GM18505 (cell line): Measurements from ENCODE around the gene OR2AG1.
A peak's percentile ranks its signal among the peaks of the same experiment; 100 is the strongest.

Experiments used
- ATAC-seq: cut with Tn5 transposase; IDR thresholded peaks from one replicate; pipeline ENCODE4 v1.9.1; 2021; ENCODE audit not compliant: unreplicated experiment
- POLR2A ChIP-seq: IDR thresholded peaks from 4 replicates; pipeline ENCODE4 v1.6.1; 2011; ENCODE audit warnings: borderline replicate concordance; ENCODE audit not compliant: insufficient read depth, insufficient read length; ENCODE audit errors: extremely low read depth

Gene OR2AG1

GRCh38 chr11:6782720-6783119 is at the start of gene OR2AG1:
Gene OR2AG1, plus strand, starts transcription at chr11:6783020. Its CDS starts 2,018 bp downstream, at chr11:6785038.
- TF ChIP-seq POLR2A: no peak
- ATAC-seq: no peak

- TF ChIP-seq POLR2A: no peak
- ATAC-seq: no peak
Measured at GRCh38 chr11:6733326-6734275, 49.2 kb upstream of the OR2AG1 start.

GRCh38 chr11:6734616-6735015 is 48.2 kb upstream of the OR2AG1 start:
- no peak for TF ChIP-seq POLR2A
- no peak for ATAC-seq

- TF ChIP-seq POLR2A: no peak
- ATAC-seq: no peak
Measured at GRCh38 chr11:6735306-6735705, 47.5 kb upstream of the OR2AG1 start.

- ATAC-seq: no peak
- TF ChIP-seq POLR2A: no peak
Measured at GRCh38 chr11:6736495-6737121, 46.2 kb upstream of the OR2AG1 start.

- ATAC-seq: peak; percentile 69
- TF ChIP-seq POLR2A: no peak
Measured at GRCh38 chr11:6737872-6738466, 44.9 kb upstream of the OR2AG1 start.

GRCh38 chr11:6738590-6738989 is 44.2 kb upstream of the OR2AG1 start:
- no peak for ATAC-seq
- TF ChIP-seq POLR2A: no peak

- ATAC-seq: no peak
- TF ChIP-seq POLR2A: no peak
Measured at GRCh38 chr11:6742260-6742659, 40.6 kb upstream of the OR2AG1 start.

GRCh38 chr11:6745018-6745417 is 37.8 kb upstream of the OR2AG1 start:
- no peak for ATAC-seq
- no peak for TF ChIP-seq POLR2A

- peak; percentile 52 for ATAC-seq
- peak; percentile 35 for TF ChIP-seq POLR2A
Measured at GRCh38 chr11:6745465-6746015, 37.3 kb upstream of the OR2AG1 start.

- peak; percentile 81 for ATAC-seq
- TF ChIP-seq POLR2A: peak; percentile 80
Measured at GRCh38 chr11:6746086-6746618, 36.7 kb upstream of the OR2AG1 start.

- ATAC-seq: peak; percentile 18
- no peak for TF ChIP-seq POLR2A
Measured at GRCh38 chr11:6746626-6747025, 36.2 kb upstream of the OR2AG1 start.

- ATAC-seq: no peak
- no peak for TF ChIP-seq POLR2A
Measured at GRCh38 chr11:6747097-6747668, 35.6 kb upstream of the OR2AG1 start.
